GOT3 (cell line): Measurements from ENCODE around the gene OSTN.
"Not testable (repeated sequence)": the region's sequence is repeated elsewhere in the genome, so short reads cannot be mapped to it uniquely, and the experiment has no call there.

ENCODE experiments used
- DNase-seq: peaks from one replicate; lab custom pipeline; 2025; ENCODE audit warnings: mixed read lengths; lab: John Stamatoyannopoulos, UW

OSTN gene

GRCh38 chr3:191235331-191236314 lies 36.6 kb downstream of the OSTN start:
- DNase-seq, result no peak

- DNase-seq, result no peak
These were observed 37.6 kb downstream of the OSTN start for GRCh38 chr3:191236646-191237045.

- DNase-seq, result no peak
These were observed 38.2 kb downstream of the OSTN start for GRCh38 chr3:191237047-191237882.

- DNase-seq, result no peak
These were observed 39.3 kb downstream of the OSTN start for GRCh38 chr3:191238321-191238817.

GRCh38 chr3:191239407-191240031 lies 40.5 kb downstream of the OSTN start:
- DNase-seq, result no peak

- DNase-seq, result no peak
These were observed 41.4 kb downstream of the OSTN start for GRCh38 chr3:191240486-191240885.

GRCh38 chr3:191244242-191244867 lies 45.3 kb downstream of the OSTN start:
- DNase-seq, result no peak

- not testable (repeated sequence) for DNase-seq
These were observed 47.0 kb downstream of the OSTN start for GRCh38 chr3:191246034-191246433.

- DNase-seq, result no peak
These were observed 47.6 kb downstream of the OSTN start for GRCh38 chr3:191246630-191247029.

GRCh38 chr3:191253089-191253799 lies 54.2 kb downstream of the OSTN start:
- DNase-seq, result no peak

- no peak for DNase-seq
These were observed 55.2 kb downstream of the OSTN start for GRCh38 chr3:191254098-191254873.

- DNase-seq, result no peak
These were observed 56.1 kb downstream of the OSTN start for GRCh38 chr3:191255156-191255555.

GRCh38 chr3:191256405-191256804 lies 57.4 kb downstream of the OSTN start:
- DNase-seq, result no peak

GRCh38 chr3:191257286-191257685 lies 58.2 kb downstream of the OSTN start:
- no peak for DNase-seq

GRCh38 chr3:191259486-191259885 lies 60.4 kb downstream of the OSTN start:
- DNase-seq, result no peak

- no peak for DNase-seq
These were observed 61.6 kb downstream of the OSTN start for GRCh38 chr3:191260431-191261303.

- no peak for DNase-seq
These were observed 62.2 kb downstream of the OSTN start for GRCh38 chr3:191261304-191261638.

- DNase-seq, result no peak
These were observed 63.6 kb downstream of the OSTN start for GRCh38 chr3:191262650-191263049.

GRCh38 chr3:191263365-191263764 lies 64.3 kb downstream of the OSTN start:
- no peak for DNase-seq
